Keratinocyte (primary cell): ENCODE data around the gene A3GALT2.

ENCODE experiments used
- CTCF ChIP-seq, 3 experiments: IDR thresholded peaks in 1 of 3; conservative IDR thresholded peaks in 1 of 3; optimal IDR thresholded peaks in 1 of 3; 2 replicates in 2 of 3; 3 replicates in 1 of 3; pipeline versions ENCODE3 to v1.5.1; 2011; ENCODE audit warnings: low read length in 3 of 3, mild to moderate bottlenecking in 3 of 3, moderate library complexity in 2 of 3, control low read depth in 1 of 3, inconsistent platforms in 1 of 3; ENCODE audit not compliant: insufficient read depth in 2 of 3; ENCODE audit errors: extremely low read depth in 1 of 3
- EZH2 ChIP-seq: IDR thresholded peaks from one replicate; pipeline ENCODE4 v1.6.1; 2012; ENCODE audit warnings: inconsistent platforms, mild to moderate bottlenecking, low read length, moderate library complexity

GRCh38 chr1:33292726-33293340 lies 28.1 kb downstream of the A3GALT2 start:
- TF ChIP-seq CTCF (optimal IDR thresholded peaks at IDR 0.05 in 1 of 3, IDR thresholded peaks at IDR 0.05 in 1 of 3, conservative IDR thresholded peaks at IDR 0.05 in 1 of 3; ENCODE audit: extremely low read depth in 1 of 3, insufficient read depth in 2 of 3, low read length in 3 of 3) = no peak
- TF ChIP-seq EZH2 = no peak
